HepG2 (cell line): ENCODE results near the gene BROX. TPM values are rescaled to one million over a fixed set of nuclear protein-coding genes. Genes with fewer than 3 reads are reported as not detected.

ENCODE experiments used
- ASH2L ChIP-seq: fragments of 300-600, 200-600 bp; sonication (generic); IDR thresholded peaks from 2 replicates; pipeline ENCODE4 v1.7.0; 2017; ENCODE audit warnings: low read depth, mild to moderate bottlenecking, moderate library complexity, mixed read lengths, low read length; ENCODE audit not compliant: insufficient read length
- FOXK1 ChIP-seq: sonication (generic); formaldehyde crosslinking; IDR thresholded peaks from 2 replicates; pipeline ENCODE4 v1.4.0; 2020; ENCODE audit warnings: low read depth, missing genetic modification reagents, borderline replicate concordance
- MEF2D ChIP-seq: sonication (generic); formaldehyde crosslinking; IDR thresholded peaks from 2 replicates; pipeline ENCODE4 v1.5.1; 2020; ENCODE audit warnings: mild to moderate bottlenecking, missing genetic modification reagents
- PLRG1 ChIP-seq: fragments of 450-650 bp; conservative IDR thresholded peaks from 2 replicates; pipeline ENCODE4 v1.6.1; 2016
- PRPF4 ChIP-seq: fragments of 200-400 bp; formaldehyde crosslinking; IDR thresholded peaks from 2 replicates; pipeline ENCODE4 v1.6.1; 2016; ENCODE audit warnings: low read length, low read depth; ENCODE audit not compliant: poor library complexity, severe bottlenecking
- RNF2 ChIP-seq: fragments of 450-650 bp; conservative IDR thresholded peaks from 2 replicates; pipeline ENCODE4 v1.6.1; 2016; ENCODE audit warnings: low read depth
- ZSCAN12 ChIP-seq: sonication (generic); formaldehyde crosslinking; IDR thresholded peaks from 2 replicates; pipeline ENCODE4 v1.9.0; 2021; ENCODE audit warnings: mild to moderate bottlenecking, missing genetic modification reagents
- polyA plus RNA-seq, 8 experiments: library from polyadenylated mRNA; depleted of rRNA in 3 of 8; stranded (reverse) in 7 of 8; unstranded in 1 of 8; fragments of >200 nt; fragmentation: Illumina TruSeq in 4 of 8; extraction: Trizol in 4 of 8; gene quantifications; 2 replicates each; pipeline versions ENCODE4 v1.2.1 to v1.2.3, GENCODE V29; 2011 to 2016; ENCODE audit warnings: low read depth in 4 of 8, missing spikeins in 1 of 8, mixed read lengths in 1 of 8; ENCODE audit not compliant: insufficient read depth in 1 of 8
- total RNA-seq, 5 experiments: library from RNA; depleted of rRNA; stranded (reverse); fragments of >200 nt; fragmentation: Illumina TruSeq; extraction: Trizol; gene quantifications; 2 replicates each; pipeline ENCODE4 v1.2.3, GENCODE V29; 2016; ENCODE audit warnings: low read depth in 1 of 5
- TF ChIP-seq, protein P1 (sequence below): sonication (generic); formaldehyde crosslinking; IDR thresholded peaks from 2 replicates; pipeline ENCODE4 v1.5.0; 2020; ENCODE audit warnings: mild to moderate bottlenecking, missing genetic modification reagents
- TF ChIP-seq, protein P2 (sequence below): sonication (generic); formaldehyde crosslinking; IDR thresholded peaks from 2 replicates; pipeline ENCODE4 v1.5.0; 2020; ENCODE audit warnings: mild to moderate bottlenecking, missing genetic modification reagents, borderline replicate concordance
- TF ChIP-seq, protein P3 (sequence below), 2 experiments: sonication (generic) in 1 of 2; formaldehyde crosslinking in 1 of 2; IDR thresholded peaks; 2 replicates each; pipeline versions ENCODE4 v1.4.0 to v1.6.1; 2016 to 2020; ENCODE audit warnings: borderline replicate concordance in 1 of 2, low read depth in 1 of 2, mild to moderate bottlenecking in 1 of 2, missing genetic modification reagents in 1 of 2
- TF ChIP-seq, protein P4 (sequence below): sonication (generic); formaldehyde crosslinking; IDR thresholded peaks from 2 replicates; pipeline ENCODE4 v1.4.0; 2020; ENCODE audit warnings: missing genetic modification reagents, borderline replicate concordance

BROX gene
- total and polyA plus RNA-seq, 2 of the 13 experiments (the other 11 are each of a cell fraction or from before 2014, with no cell fraction given): 4.4 to 33.2 TPM

DNA sequence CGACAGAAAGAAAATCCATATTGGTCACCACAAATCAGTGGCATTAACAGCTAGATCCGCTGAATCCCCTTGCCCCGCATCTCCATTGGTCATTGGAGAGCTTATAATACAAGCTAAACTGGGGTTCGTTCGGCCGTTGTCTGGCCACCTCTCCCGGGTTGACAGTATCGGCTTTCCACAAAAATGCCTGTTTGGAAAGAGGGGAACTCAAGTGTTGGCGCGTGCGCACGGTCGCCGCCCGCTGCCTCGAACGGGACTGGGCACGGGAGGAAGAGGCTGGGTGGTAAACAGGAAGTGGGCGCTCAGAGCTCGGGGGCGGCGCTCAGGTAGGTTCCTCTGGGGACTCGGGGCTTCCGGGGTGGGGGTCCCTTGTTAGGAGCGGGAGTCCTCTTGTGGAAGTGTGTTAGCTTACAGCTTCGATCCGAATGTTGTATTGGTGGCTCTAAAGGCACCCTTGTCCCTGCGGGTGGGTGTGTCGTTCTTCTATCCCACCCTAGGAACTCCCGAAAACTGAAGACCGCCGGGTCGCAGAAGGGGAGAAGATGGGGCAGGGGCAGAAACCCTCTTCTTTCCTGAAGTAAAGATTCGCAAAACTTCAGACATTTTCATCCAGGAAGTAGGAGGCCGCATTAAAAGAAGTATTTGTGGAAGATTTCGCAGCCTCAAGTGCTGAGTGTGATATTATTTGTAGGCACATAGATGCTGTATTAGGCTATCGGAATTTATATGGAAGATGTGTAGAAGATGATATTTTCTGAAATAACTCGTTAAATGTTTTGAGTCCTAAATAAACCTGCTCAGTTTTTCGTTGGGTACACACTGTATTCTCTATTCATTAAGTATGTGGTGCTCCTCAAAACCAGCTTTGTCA, 962 bp downstream of the BROX start (continued):
- TF ChIP-seq, protein P1, sequence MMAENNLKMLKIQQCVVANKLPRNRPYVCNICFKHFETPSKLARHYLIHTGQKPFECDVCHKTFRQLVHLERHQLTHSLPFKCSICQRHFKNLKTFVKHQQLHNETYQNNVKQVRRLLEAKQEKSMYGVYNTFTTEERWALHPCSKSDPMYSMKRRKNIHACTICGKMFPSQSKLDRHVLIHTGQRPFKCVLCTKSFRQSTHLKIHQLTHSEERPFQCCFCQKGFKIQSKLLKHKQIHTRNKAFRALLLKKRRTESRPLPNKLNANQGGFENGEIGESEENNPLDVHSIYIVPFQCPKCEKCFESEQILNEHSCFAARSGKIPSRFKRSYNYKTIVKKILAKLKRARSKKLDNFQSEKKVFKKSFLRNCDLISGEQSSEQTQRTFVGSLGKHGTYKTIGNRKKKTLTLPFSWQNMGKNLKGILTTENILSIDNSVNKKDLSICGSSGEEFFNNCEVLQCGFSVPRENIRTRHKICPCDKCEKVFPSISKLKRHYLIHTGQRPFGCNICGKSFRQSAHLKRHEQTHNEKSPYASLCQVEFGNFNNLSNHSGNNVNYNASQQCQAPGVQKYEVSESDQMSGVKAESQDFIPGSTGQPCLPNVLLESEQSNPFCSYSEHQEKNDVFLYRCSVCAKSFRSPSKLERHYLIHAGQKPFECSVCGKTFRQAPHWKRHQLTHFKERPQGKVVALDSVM (CRISPR knock-in tag): no peak
- TF ChIP-seq ASH2L (peak; percentile 80), PLRG1 (no peak), FOXK1 (CRISPR knock-in tag) (peak; percentile 97), PRPF4 (peak; percentile 24), ZSCAN12 (CRISPR knock-in tag) (no peak), MEF2D (CRISPR knock-in tag) (peak; percentile 86), RNF2 (no peak)
- TF ChIP-seq, protein P2, sequence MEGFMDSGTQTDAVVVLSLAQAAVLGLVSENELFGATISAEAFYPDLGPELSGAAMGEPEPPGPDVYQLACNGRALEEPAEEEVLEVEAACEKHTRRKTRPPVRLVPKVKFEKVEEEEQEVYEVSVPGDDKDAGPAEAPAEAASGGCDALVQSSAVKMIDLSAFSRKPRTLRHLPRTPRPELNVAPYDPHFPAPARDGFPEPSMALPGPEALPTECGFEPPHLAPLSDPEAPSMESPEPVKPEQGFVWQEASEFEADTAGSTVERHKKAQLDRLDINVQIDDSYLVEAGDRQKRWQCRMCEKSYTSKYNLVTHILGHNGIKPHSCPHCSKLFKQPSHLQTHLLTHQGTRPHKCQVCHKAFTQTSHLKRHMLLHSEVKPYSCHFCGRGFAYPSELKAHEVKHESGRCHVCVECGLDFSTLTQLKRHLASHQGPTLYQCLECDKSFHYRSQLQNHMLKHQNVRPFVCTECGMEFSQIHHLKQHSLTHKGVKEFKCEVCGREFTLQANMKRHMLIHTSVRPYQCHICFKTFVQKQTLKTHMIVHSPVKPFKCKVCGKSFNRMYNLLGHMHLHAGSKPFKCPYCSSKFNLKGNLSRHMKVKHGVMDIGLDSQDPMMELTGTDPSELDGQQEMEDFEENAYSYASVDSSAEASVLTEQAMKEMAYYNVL (CRISPR knock-in tag): no peak
- TF ChIP-seq, protein P3, sequence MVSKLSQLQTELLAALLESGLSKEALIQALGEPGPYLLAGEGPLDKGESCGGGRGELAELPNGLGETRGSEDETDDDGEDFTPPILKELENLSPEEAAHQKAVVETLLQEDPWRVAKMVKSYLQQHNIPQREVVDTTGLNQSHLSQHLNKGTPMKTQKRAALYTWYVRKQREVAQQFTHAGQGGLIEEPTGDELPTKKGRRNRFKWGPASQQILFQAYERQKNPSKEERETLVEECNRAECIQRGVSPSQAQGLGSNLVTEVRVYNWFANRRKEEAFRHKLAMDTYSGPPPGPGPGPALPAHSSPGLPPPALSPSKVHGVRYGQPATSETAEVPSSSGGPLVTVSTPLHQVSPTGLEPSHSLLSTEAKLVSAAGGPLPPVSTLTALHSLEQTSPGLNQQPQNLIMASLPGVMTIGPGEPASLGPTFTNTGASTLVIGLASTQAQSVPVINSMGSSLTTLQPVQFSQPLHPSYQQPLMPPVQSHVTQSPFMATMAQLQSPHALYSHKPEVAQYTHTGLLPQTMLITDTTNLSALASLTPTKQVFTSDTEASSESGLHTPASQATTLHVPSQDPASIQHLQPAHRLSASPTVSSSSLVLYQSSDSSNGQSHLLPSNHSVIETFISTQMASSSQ (IDR thresholded peaks at IDR 0.05; ENCODE audit: low read depth): 0 out of 2 replicates have a peak, but pooled peaks have one; percentile 15
- TF ChIP-seq, protein P3 (CRISPR knock-in tag; IDR thresholded peaks at IDR 0.05; ENCODE audit: borderline replicate concordance): no peak
- TF ChIP-seq, protein P4, sequence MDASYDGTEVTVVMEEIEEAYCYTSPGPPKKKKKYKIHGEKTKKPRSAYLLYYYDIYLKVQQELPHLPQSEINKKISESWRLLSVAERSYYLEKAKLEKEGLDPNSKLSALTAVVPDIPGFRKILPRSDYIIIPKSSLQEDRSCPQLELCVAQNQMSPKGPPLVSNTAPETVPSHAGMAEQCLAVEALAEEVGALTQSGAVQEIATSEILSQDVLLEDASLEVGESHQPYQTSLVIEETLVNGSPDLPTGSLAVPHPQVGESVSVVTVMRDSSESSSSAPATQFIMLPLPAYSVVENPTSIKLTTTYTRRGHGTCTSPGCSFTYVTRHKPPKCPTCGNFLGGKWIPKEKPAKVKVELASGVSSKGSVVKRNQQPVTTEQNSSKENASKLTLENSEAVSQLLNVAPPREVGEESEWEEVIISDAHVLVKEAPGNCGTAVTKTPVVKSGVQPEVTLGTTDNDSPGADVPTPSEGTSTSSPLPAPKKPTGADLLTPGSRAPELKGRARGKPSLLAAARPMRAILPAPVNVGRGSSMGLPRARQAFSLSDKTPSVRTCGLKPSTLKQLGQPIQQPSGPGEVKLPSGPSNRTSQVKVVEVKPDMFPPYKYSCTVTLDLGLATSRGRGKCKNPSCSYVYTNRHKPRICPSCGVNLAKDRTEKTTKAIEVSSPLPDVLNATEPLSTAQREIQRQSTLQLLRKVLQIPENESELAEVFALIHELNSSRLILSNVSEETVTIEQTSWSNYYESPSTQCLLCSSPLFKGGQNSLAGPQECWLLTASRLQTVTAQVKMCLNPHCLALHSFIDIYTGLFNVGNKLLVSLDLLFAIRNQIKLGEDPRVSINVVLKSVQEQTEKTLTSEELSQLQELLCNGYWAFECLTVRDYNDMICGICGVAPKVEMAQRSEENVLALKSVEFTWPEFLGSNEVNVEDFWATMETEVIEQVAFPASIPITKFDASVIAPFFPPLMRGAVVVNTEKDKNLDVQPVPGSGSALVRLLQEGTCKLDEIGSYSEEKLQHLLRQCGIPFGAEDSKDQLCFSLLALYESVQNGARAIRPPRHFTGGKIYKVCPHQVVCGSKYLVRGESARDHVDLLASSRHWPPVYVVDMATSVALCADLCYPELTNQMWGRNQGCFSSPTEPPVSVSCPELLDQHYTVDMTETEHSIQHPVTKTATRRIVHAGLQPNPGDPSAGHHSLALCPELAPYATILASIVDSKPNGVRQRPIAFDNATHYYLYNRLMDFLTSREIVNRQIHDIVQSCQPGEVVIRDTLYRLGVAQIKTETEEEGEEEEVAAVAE (CRISPR knock-in tag): peak; percentile 82; the same call in 1 of the 2 replicates
